Hepatocyte (in vitro differentiated cells): Measurements from ENCODE around the gene CLCNKB.

Experiments
- CTCF ChIP-seq: fragments of 200-600 bp; sonication (generic); IDR thresholded peaks from 2 replicates; pipeline ENCODE4 v1.5.1; 2016; ENCODE audit warnings: antibody characterized with exemption, mild to moderate bottlenecking; ENCODE audit not compliant: poor library complexity
- EZH2 ChIP-seq: fragments of 200-600 bp; sonication (generic); IDR thresholded peaks from 2 replicates; pipeline ENCODE4 v1.6.1; 2016; ENCODE audit warnings: antibody characterized with exemption, mild to moderate bottlenecking, borderline replicate concordance
- EZH2phosphoT487 ChIP-seq: fragments of 200-600 bp; sonication (generic); IDR thresholded peaks from one replicate; pipeline ENCODE4 v1.6.1; 2018; ENCODE audit warnings: antibody characterized with exemption, mild to moderate bottlenecking, low read depth, moderate library complexity; ENCODE audit not compliant: unreplicated experiment, severe bottlenecking

- no peak for TF ChIP-seq CTCF
- TF ChIP-seq EZH2: no peak
- no peak for TF ChIP-seq EZH2phosphoT487
Measured at GRCh38 chr1:16067933-16068332, 24.4 kb downstream of the CLCNKB start.
